Gastroesophageal sphincter (tissue), 3 donors: ENCODE measurements around the gene TBC1D1.
A peak's percentile ranks its signal among the peaks of the same experiment; 100 is the strongest.

Experiments
- CTCF ChIP-seq, 4 experiments: fragments of 200-600 bp in 2 of 4; fragments of 450-650 bp in 2 of 4; sonication (generic) in 1 of 4; IDR thresholded peaks; one replicate each; pipeline ENCODE4 v1.5.1; 2017 to 2019; ENCODE audit warnings: antibody characterized with exemption in 4 of 4, mild to moderate bottlenecking in 2 of 4, moderate library complexity in 2 of 4
- POLR2A ChIP-seq, 2 donors: fragments of 450-650 bp; IDR thresholded peaks; one replicate each; pipeline ENCODE4 v1.6.1; 2017; ENCODE audit warnings: antibody characterized with exemption in 2 of 2, mild to moderate bottlenecking in 2 of 2, moderate library complexity in 1 of 2
- POLR2AphosphoS5 ChIP-seq: sonication (generic); formaldehyde crosslinking; IDR thresholded peaks from one replicate; pipeline ENCODE4 v1.6.1; 2017; ENCODE audit warnings: antibody characterized with exemption

- peak; percentile 83 to 95 (median 88) for TF ChIP-seq CTCF (IDR thresholded peaks at IDR 0.05)
- no peak for TF ChIP-seq POLR2A (IDR thresholded peaks at IDR 0.05)
- TF ChIP-seq POLR2AphosphoS5: peak; percentile 42
Measured at GRCh38 chr4:38179690-38180377, 288.9 kb downstream of the TBC1D1 start.
